ENCODE measurements around the gene CDH26. TPM values are rescaled to one million over a fixed set of nuclear protein-coding genes. Genes with fewer than 3 reads are reported as not detected.

The CDH26 gene
- total RNA-seq, 1 donor from 2014 or later: not detected

DNA sequence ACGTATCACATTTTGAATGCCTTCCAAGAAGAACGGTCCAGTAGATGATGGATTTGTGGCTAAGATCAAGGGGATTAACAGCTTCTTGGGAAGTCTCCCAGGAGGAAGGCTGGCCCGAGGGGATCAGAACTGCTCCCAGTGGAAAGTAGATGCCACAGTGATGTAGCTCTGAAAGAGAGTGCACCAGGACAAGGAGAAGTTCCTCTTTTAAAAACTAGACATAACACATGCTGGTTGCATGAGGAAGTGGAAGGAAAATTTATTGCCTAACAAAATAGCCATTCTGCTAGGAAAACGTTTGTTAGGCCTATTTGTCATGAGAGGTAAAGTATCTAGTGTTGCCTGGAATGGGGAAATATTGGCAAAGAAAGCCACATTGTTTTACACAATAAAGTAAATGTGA, 87.8 kb downstream of the CDH26 start:
- peak overlapping the region; percentile 24 for H3K27ac Mint-ChIP-seq (ENCODE audit: unreplicated experiment)
- TF ChIP-seq, protein P1, sequence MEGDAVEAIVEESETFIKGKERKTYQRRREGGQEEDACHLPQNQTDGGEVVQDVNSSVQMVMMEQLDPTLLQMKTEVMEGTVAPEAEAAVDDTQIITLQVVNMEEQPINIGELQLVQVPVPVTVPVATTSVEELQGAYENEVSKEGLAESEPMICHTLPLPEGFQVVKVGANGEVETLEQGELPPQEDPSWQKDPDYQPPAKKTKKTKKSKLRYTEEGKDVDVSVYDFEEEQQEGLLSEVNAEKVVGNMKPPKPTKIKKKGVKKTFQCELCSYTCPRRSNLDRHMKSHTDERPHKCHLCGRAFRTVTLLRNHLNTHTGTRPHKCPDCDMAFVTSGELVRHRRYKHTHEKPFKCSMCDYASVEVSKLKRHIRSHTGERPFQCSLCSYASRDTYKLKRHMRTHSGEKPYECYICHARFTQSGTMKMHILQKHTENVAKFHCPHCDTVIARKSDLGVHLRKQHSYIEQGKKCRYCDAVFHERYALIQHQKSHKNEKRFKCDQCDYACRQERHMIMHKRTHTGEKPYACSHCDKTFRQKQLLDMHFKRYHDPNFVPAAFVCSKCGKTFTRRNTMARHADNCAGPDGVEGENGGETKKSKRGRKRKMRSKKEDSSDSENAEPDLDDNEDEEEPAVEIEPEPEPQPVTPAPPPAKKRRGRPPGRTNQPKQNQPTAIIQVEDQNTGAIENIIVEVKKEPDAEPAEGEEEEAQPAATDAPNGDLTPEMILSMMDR (IDR thresholded peaks at IDR 0.05): no peak
- H3K36me3 Mint-ChIP-seq (ENCODE audit: low read depth): no peaks in the 10 kb centered on the region
- peaks cover 28% of the 10 kb centered on the region for H3K4me1 Mint-ChIP-seq (ENCODE audit: low read depth)
- DNase-seq (ENCODE audit: low spot score): no peak
- H3K4me3 Mint-ChIP-seq (ENCODE audit: unreplicated experiment): no peak overlapping the region
- no peaks in the 10 kb centered on the region for H3K27me3 Mint-ChIP-seq (ENCODE audit: low read depth)
- H3K9me3 Mint-ChIP-seq (ENCODE audit: low read depth): peaks cover 6% of the 10 kb centered on the region

DNA sequence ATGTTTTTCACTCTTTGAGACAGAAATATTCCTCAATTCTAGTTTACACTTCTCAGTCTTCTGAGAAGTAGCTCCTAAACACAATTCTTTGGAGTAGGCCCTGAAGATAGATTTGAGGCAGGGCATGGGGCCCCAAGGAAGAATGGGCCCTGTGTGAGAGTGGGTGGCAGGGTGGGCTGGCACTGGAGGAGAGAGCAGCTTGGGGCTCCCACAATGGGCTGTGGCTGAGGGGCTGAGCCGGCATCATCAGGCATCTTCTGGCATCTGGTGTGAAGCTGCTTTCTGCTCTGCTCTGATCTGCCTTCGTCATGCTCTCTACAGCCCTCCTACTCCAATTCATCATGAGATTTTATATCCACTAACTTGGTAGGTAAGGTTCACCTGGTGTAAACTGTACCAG, 88.2 kb downstream of the CDH26 start:
- Mint-ChIP-seq H3K36me3 (ENCODE audit: low read depth) (no peaks in the 10 kb centered on the region), H3K9me3 (ENCODE audit: low read depth) (peaks cover 6% of the 10 kb centered on the region), H3K27ac (ENCODE audit: unreplicated experiment) (no peak overlapping the region), H3K4me1 (ENCODE audit: low read depth) (peaks cover 24% of the 10 kb centered on the region), H3K27me3 (ENCODE audit: low read depth) (no peaks in the 10 kb centered on the region), H3K4me3 (ENCODE audit: unreplicated experiment) (no peak overlapping the region)
- TF ChIP-seq, protein P1 (IDR thresholded peaks at IDR 0.05): no peak
- no peak for DNase-seq (ENCODE audit: low spot score)

DNA sequence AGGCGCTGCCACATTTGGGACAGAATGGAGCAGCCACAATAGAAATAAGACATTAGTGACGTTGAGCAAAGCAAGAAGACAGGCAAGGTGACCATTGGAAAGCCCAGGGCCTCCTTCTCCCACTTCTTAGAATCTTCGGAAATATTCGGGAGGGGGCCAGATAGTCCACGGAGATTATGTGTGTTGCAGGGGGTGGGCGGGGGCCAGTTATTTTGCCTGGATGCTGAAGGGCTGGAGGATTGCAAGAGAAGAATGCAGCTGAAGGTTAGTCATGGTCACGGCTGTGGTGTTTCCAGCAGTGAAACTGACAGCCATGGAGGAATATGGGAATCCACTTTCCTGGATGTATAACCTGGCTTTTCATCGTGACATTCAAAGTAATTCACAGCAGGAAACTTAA, 88.6 kb downstream of the CDH26 start:
- Mint-ChIP-seq H3K9me3 (ENCODE audit: low read depth) (peaks cover 6% of the 10 kb centered on the region), H3K4me1 (ENCODE audit: low read depth) (peaks cover 20% of the 10 kb centered on the region), H3K27me3 (ENCODE audit: low read depth) (peaks cover under 1% of the 10 kb centered on the region), H3K4me3 (ENCODE audit: unreplicated experiment) (no peak overlapping the region), H3K36me3 (ENCODE audit: low read depth) (no peaks in the 10 kb centered on the region), H3K27ac (ENCODE audit: unreplicated experiment) (no peak overlapping the region)
- TF ChIP-seq, protein P1 (IDR thresholded peaks at IDR 0.05): no peak
- DNase-seq (ENCODE audit: low spot score): no peak

DNA sequence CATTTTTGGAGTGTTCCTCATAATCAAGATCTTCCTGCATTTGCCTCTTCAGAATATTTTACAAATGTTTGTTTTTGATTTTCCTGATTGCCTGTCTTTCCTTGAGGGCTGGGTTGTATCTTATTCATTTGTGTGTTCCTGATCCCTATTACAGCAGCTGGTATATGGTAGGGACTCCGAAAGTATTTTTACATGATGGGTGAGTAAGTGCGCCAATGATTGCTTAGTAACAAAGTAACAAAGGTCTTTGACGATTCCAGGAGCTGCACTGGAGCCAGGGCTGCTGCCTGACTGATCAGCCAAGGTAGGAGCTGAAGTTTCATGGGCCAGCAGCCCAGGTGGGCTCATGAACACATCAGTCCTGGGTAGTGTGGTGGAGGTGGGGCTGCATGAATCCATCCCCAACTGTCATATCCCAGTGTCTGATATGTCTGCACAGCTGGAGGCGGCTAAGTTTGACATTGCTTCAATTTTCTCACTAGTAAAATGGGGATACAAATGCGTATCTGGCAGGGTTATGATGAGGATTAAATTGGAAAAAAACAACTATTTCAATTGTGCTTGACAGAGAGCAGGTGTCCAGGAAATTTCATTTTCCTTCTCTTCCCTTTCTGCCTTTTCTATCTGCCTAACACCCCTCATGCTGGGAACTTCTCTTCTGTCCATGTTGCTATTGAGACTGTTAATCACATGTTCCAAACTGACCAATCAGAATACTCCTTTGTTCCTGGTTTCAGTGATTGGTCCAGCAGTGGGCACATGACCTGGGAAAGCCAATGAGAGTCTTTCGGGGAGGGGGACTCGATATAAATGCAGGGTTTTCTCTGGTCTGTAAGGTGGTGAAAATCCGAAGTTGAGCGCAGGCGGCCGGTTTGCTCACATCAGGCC, 90.7 kb downstream of the CDH26 start:
- H3K4me1 Mint-ChIP-seq (ENCODE audit: low read depth): peaks cover 13% of the 10 kb centered on the region
- no peaks in the 10 kb centered on the region for H3K36me3 Mint-ChIP-seq (ENCODE audit: low read depth)
- peaks cover 2% of the 10 kb centered on the region for H3K9me3 Mint-ChIP-seq (ENCODE audit: low read depth)
- H3K27me3 Mint-ChIP-seq (ENCODE audit: low read depth): peaks cover 3% of the 10 kb centered on the region
- no peak overlapping the region for H3K27ac Mint-ChIP-seq (ENCODE audit: unreplicated experiment)
- TF ChIP-seq, protein P1 (IDR thresholded peaks at IDR 0.05): no peak
- DNase-seq (ENCODE audit: low spot score): no peak
- H3K4me3 Mint-ChIP-seq (ENCODE audit: unreplicated experiment): no peak overlapping the region

DNA sequence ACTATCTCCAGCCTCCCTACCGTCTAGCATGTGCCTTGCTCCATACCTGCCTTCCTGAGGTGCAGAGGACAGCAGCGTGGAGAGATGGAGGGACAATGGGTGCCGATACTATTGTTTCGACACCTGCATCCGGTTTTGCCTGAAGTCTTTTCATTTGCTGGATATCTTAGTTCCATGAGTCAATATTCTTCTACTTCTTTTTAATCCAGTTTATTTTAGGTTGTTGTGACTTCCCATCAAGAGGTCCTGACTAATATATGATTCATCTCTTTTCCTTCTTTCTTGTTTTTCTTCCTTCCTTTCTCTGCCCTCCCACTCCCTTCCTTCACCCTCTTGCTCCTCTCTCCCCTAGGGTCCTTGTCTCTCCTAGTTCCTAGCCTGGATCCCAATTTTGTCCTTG, 91.4 kb downstream of the CDH26 start:
- no peak for DNase-seq (ENCODE audit: low spot score)
- H3K36me3 Mint-ChIP-seq (ENCODE audit: low read depth): no peaks in the 10 kb centered on the region
- peaks cover 3% of the 10 kb centered on the region for H3K27me3 Mint-ChIP-seq (ENCODE audit: low read depth)
- H3K4me3 Mint-ChIP-seq (ENCODE audit: unreplicated experiment): no peak overlapping the region
- no peaks in the 10 kb centered on the region for H3K9me3 Mint-ChIP-seq (ENCODE audit: low read depth)
- TF ChIP-seq, protein P1 (IDR thresholded peaks at IDR 0.05): no peak
- H3K27ac Mint-ChIP-seq (ENCODE audit: unreplicated experiment): no peak overlapping the region
- peaks cover 13% of the 10 kb centered on the region for H3K4me1 Mint-ChIP-seq (ENCODE audit: low read depth)

Measured in chondrocyte (in vitro differentiated cells).